ENCODE measurements around the gene DUSP7. TPM values are rescaled to one million over a fixed set of nuclear protein-coding genes. Genes with fewer than 3 reads are reported as not detected.
"Not testable (repeated sequence)": the region's sequence is repeated elsewhere in the genome, so short reads cannot be mapped to it uniquely, and the experiment has no call there.

DUSP7 gene
- total RNA-seq, 5 donors from 2014 or later (not counting 1 experiment from before 2014, with no cell fraction given): 11.3 to 41.3 (median 39.0) TPM

DNA sequence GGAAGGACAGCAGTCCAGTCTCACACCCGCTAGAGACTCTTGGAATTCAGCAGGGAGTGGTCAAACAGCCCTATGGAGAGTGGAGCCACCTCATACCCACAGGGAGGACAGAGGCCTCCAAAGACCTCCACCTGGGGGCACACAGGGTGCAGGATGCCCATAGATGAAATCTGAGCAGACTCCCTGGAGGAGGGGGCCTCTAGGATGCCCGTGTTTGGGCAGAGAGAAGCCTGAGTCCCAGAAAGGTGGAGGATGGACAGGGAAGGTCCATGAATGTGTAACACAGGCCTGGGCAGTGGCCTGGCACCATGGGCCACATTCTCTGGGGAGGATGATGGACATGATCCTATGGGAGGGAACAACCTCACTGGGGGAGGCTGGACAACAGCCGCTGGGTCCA is 21.7 kb downstream of the DUSP7 start:
- no peaks in the 10 kb centered on the region for H3K36me3 ChIP-seq (ENCODE audit: control insufficient read depth in 2 of 2, extremely low read depth in 1 of 2, insufficient read depth in 1 of 2, low read length in 1 of 2)
- Mint-ChIP-seq H3K36me3 (no peaks in the 10 kb centered on the region), H3K27me3 (no peaks in the 10 kb centered on the region), H3K4me1 (no peaks in the 10 kb centered on the region), H3K9me3 (no peaks in the 10 kb centered on the region), H3K4me3 (no peak overlapping the region), H3K27ac (no peak overlapping the region)
- no peak overlapping the region for H3K4me3 ChIP-seq (ENCODE audit: control insufficient read depth in 1 of 2, extremely low read depth in 1 of 2, low read length in 1 of 2)
- H3K27ac ChIP-seq (ENCODE audit: low read length): no peak overlapping the region
- 67% methylated on average over 1 of the region's 3 CpGs for WGBS (ENCODE audit: insufficient coverage)
- H3K4me1 ChIP-seq (ENCODE audit: control insufficient read depth in 1 of 2, extremely low read depth in 1 of 2, insufficient read depth in 2 of 2, low read length in 2 of 2): peaks cover 0 to 6% of the 10 kb centered on the region in 2 experiments
- DNase-seq (no peak), ATAC-seq (replicated peaks in 1 of 4) (no peak)
- ChIA-PET POLR2A (no interaction called here), CTCF (no interaction called here)
- peaks cover 0 to 15% of the 10 kb centered on the region in 2 experiments for H3K27me3 ChIP-seq (replicated peaks in 1 of 2; ENCODE audit: control insufficient read depth in 2 of 2, extremely low read depth in 1 of 2, insufficient read depth in 2 of 2, low read length in 1 of 2)
- H3K9me3 ChIP-seq: no peaks in the 10 kb centered on the region

DNA sequence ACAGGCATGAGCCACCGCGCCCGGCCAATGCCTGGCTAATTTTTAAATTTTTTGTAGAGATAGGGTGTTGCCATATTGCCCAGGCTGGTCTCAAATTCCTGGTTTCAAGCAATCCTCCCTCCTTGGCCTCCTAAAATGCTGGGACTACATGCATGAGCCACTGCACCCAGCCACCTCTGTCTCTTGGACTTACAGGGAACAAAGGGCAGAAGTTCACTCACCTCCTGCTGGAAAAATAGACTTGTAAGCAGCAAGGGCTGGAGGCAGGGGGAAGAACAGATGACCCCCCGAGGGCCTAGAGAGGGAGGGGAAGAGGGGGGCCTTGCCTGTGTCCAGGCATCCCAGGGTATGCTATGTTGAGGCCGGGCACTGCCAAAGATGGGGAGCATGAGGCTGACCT is 22.2 kb downstream of the DUSP7 start:
- WGBS (ENCODE audit: insufficient coverage): 100% methylated on average over 1 of the region's 5 CpGs
- no peaks in the 10 kb centered on the region for H3K36me3 ChIP-seq (ENCODE audit: control insufficient read depth in 2 of 2, extremely low read depth in 1 of 2, insufficient read depth in 1 of 2, low read length in 1 of 2)
- ChIA-PET POLR2A (no interaction called here), CTCF (no interaction called here)
- Mint-ChIP-seq H3K27ac (no peak overlapping the region), H3K36me3 (no peaks in the 10 kb centered on the region), H3K27me3 (no peaks in the 10 kb centered on the region), H3K4me1 (no peaks in the 10 kb centered on the region), H3K9me3 (no peaks in the 10 kb centered on the region), H3K4me3 (no peak overlapping the region)
- H3K27ac ChIP-seq (ENCODE audit: low read length): no peak overlapping the region
- no peaks in the 10 kb centered on the region for H3K9me3 ChIP-seq
- no peak overlapping the region for H3K4me3 ChIP-seq (ENCODE audit: control insufficient read depth in 1 of 2, extremely low read depth in 1 of 2, low read length in 1 of 2)
- H3K27me3 ChIP-seq (replicated peaks in 1 of 2; ENCODE audit: control insufficient read depth in 2 of 2, extremely low read depth in 1 of 2, insufficient read depth in 2 of 2, low read length in 1 of 2): peaks cover 0 to 15% of the 10 kb centered on the region in 2 experiments
- no peak for ATAC-seq (replicated peaks in 1 of 4)
- peaks cover 0 to 6% of the 10 kb centered on the region in 2 experiments for H3K4me1 ChIP-seq (ENCODE audit: control insufficient read depth in 1 of 2, extremely low read depth in 1 of 2, insufficient read depth in 2 of 2, low read length in 2 of 2)
- DNase-seq: no peak

DNA sequence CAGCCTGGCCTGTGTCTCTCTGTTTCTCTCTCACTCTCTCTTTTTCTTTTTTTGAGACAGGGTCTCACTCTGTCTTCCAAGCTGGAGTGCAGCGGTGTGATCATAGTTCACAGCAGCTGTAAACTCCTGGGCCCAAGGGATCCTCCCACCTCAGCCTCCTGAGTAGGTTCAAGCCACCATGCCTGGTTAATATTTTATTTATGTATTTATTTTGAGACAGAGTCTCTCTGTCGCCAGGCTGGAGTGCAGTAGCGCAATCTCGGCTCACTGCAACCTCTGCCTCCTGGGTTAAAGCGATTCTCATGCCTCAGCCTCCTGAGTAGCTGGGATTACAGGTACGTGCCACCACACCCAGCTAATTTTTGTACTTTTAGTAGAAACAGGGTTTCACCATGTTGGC is 22.6 kb downstream of the DUSP7 start:
- ATAC-seq (replicated peaks in 1 of 4); H3K27ac ChIP-seq (ENCODE audit: low read length); H3K36me3 Mint-ChIP-seq; POLR2A ChIA-PET; H3K27ac Mint-ChIP-seq; H3K4me3 Mint-ChIP-seq; DNase-seq; H3K4me1 Mint-ChIP-seq; H3K27me3 Mint-ChIP-seq; H3K36me3 ChIP-seq (ENCODE audit: control insufficient read depth in 2 of 2, extremely low read depth in 1 of 2, insufficient read depth in 1 of 2, low read length in 1 of 2); H3K9me3 Mint-ChIP-seq; H3K4me3 ChIP-seq (ENCODE audit: control insufficient read depth in 1 of 2, extremely low read depth in 1 of 2, low read length in 1 of 2); H3K4me1 ChIP-seq (ENCODE audit: control insufficient read depth in 1 of 2, extremely low read depth in 1 of 2, insufficient read depth in 2 of 2, low read length in 2 of 2); CTCF ChIA-PET; H3K9me3 ChIP-seq: not testable (repeated sequence)
- peaks cover 0 to 15% of the 10 kb centered on the region in 2 experiments for H3K27me3 ChIP-seq (replicated peaks in 1 of 2; ENCODE audit: control insufficient read depth in 2 of 2, extremely low read depth in 1 of 2, insufficient read depth in 2 of 2, low read length in 1 of 2)
- WGBS (ENCODE audit: insufficient coverage): 94% methylated on average over 6 of the region's 6 CpGs

DNA sequence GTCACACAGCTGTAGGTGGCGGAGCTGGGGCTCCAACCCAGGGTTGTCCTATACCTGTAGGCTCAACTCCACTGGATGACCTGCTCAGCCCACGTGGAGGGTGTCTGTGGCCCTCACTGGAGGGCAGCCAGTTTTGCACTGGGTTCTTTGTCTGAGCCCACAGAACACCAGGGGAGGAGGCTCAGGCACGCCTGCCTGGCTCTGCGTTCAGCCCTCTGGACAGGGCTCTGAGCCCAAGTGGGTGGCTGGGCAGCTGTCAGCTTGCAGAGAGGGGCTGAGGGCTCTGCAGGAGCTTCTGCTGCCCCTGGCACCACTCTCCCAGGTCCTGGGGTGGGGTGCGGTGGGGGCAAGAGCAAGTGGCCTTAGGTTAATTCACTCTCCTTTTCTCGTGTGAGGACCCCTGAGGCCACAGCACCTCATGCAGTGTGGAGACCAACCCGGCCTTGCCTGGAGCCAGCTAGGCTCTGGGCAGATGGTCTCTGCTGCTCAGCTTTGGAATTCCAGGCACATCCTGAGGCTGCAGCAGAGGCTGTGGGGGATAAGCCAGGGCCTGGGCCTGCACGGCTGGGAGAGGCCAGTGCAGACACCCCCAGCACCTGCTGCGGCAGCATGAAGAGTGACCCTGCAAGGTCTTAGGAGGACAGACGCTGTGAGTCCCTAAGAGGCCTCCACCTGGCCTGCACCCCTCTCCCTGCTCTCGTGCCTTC is 23.5 kb downstream of the DUSP7 start:
- DNase-seq (no peak), ATAC-seq (replicated peaks in 1 of 4) (no peak)
- Histone ChIP-seq H3K27me3 (replicated peaks in 1 of 2; ENCODE audit: control insufficient read depth in 2 of 2, extremely low read depth in 1 of 2, insufficient read depth in 2 of 2, low read length in 1 of 2) (peaks cover 0 to 15% of the 10 kb centered on the region in 2 experiments), H3K9me3 (no peaks in the 10 kb centered on the region), H3K36me3 (ENCODE audit: control insufficient read depth in 2 of 2, extremely low read depth in 1 of 2, insufficient read depth in 1 of 2, low read length in 1 of 2) (no peaks in the 10 kb centered on the region), H3K4me1 (ENCODE audit: control insufficient read depth in 1 of 2, extremely low read depth in 1 of 2, insufficient read depth in 2 of 2, low read length in 2 of 2) (peaks cover 0 to 6% of the 10 kb centered on the region in 2 experiments), H3K4me3 (ENCODE audit: control insufficient read depth in 1 of 2, extremely low read depth in 1 of 2, low read length in 1 of 2) (no peak overlapping the region), H3K27ac (ENCODE audit: low read length) (no peak overlapping the region)
- Mint-ChIP-seq H3K4me1 (no peaks in the 10 kb centered on the region), H3K27ac (no peak overlapping the region), H3K27me3 (no peaks in the 10 kb centered on the region), H3K4me3 (no peak overlapping the region), H3K36me3 (no peaks in the 10 kb centered on the region), H3K9me3 (no peaks in the 10 kb centered on the region)
- ChIA-PET CTCF (no interaction called here), POLR2A (no interaction called here)
- WGBS (ENCODE audit: insufficient coverage): 81% methylated on average over 10 of the region's 11 CpGs

DNA sequence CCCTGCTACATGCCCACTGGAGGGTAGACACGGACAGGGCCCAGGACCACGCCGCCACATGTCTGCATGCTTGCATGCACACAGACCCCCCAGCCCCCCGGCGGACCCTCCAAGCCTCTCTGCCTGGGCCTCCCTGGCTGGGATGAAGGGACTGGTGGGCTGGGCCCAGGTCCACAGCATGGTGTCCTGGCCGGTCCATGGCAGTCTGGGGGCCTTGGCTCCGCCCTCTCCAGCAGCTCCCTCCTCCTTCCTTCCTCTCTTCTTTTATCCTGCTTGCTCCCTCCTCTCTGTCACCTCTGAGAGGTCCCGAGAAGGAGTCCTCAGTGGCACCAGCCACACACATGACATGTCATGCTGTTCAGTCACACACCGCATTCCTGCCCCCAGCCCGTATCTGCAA is 24.5 kb downstream of the DUSP7 start:
- 87% methylated on average over 8 of the region's 10 CpGs for whole genome bisulfite sequencing (ENCODE audit: insufficient coverage)
- Mint-ChIP-seq H3K4me3 (no peak overlapping the region), H3K27me3 (no peaks in the 10 kb centered on the region), H3K4me1 (no peaks in the 10 kb centered on the region), H3K27ac (no peak overlapping the region), H3K9me3 (no peaks in the 10 kb centered on the region), H3K36me3 (no peaks in the 10 kb centered on the region)
- no peaks in the 10 kb centered on the region for H3K9me3 ChIP-seq
- ATAC-seq (replicated peaks in 1 of 4) (no peak), DNase-seq (no peak)
- H3K4me3 ChIP-seq (ENCODE audit: control insufficient read depth in 1 of 2, extremely low read depth in 1 of 2, low read length in 1 of 2): no peak overlapping the region
- H3K4me1 ChIP-seq (ENCODE audit: control insufficient read depth in 1 of 2, extremely low read depth in 1 of 2, insufficient read depth in 2 of 2, low read length in 2 of 2): peaks cover 0 to 2% of the 10 kb centered on the region in 2 experiments
- H3K36me3 ChIP-seq (ENCODE audit: control insufficient read depth in 2 of 2, extremely low read depth in 1 of 2, insufficient read depth in 1 of 2, low read length in 1 of 2): no peaks in the 10 kb centered on the region
- peaks cover 0 to 11% of the 10 kb centered on the region in 2 experiments for H3K27me3 ChIP-seq (replicated peaks in 1 of 2; ENCODE audit: control insufficient read depth in 2 of 2, extremely low read depth in 1 of 2, insufficient read depth in 2 of 2, low read length in 1 of 2)
- ChIA-PET POLR2A (interaction anchor here in 1 of 2 donors (0.5 kb wide), 1 partner anchor 11 kb away, joined by 5 read pairs; no protein-coding TSS in a partner anchor), CTCF (interaction anchor here in 1 of 2 donors (0.9 kb wide), 1 partner anchor 91 kb away, joined by 3 read pairs; no protein-coding TSS in a partner anchor)
- no peak overlapping the region for H3K27ac ChIP-seq (ENCODE audit: low read length)

DNA sequence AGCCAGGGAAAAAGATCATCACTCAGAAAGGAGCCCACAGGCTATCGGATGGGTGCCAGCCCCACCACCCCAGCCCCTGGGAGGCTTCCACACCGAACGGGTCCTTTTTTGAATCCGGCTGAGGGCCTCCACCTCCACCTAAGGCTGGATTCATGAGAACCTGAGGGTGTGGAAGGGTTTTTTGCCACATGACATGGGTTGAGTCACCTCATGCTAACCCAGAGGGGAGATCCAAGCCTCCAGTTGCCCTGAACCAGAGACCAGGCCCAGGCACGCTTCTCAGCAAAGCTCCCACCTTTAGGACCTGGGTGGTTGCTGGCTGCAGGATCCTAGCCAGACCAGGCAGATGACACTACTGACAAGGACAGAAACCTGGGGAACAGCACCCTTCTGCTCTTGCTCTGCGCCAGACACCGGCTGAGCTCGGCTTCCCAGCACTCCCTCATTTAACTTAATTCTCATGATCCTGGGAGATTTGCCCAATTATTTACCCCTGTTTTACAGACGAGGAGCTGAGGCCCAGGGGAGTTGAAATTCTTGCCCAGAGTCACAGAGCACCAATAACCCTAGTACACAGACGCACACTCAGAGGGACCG is 25.6 kb downstream of the DUSP7 start:
- H3K9me3 ChIP-seq: no peaks in the 10 kb centered on the region
- POLR2A ChIA-PET: no interaction called here
- H3K27ac Mint-ChIP-seq: no peak overlapping the region

More for the DNA sequence above, 25.6 kb downstream of the DUSP7 start:
- Histone ChIP-seq H3K4me3 (ENCODE audit: control insufficient read depth in 1 of 2, extremely low read depth in 1 of 2, low read length in 1 of 2) (no peak overlapping the region), H3K36me3 (ENCODE audit: control insufficient read depth in 2 of 2, extremely low read depth in 1 of 2, insufficient read depth in 1 of 2, low read length in 1 of 2) (no peaks in the 10 kb centered on the region), H3K27me3 (replicated peaks in 1 of 2; ENCODE audit: control insufficient read depth in 2 of 2, extremely low read depth in 1 of 2, insufficient read depth in 2 of 2, low read length in 1 of 2) (peaks cover 0 to 7% of the 10 kb centered on the region in 2 experiments), H3K4me1 (ENCODE audit: control insufficient read depth in 1 of 2, extremely low read depth in 1 of 2, insufficient read depth in 2 of 2, low read length in 2 of 2) (no peaks in the 10 kb centered on the region), H3K27ac (ENCODE audit: low read length) (no peak overlapping the region)
- H3K27me3 Mint-ChIP-seq: no peaks in the 10 kb centered on the region
- no peaks in the 10 kb centered on the region for H3K36me3 Mint-ChIP-seq
- CTCF ChIA-PET: no interaction called here
- 90% methylated on average over 5 of the region's 11 CpGs for WGBS (ENCODE audit: insufficient coverage)
- H3K4me3 Mint-ChIP-seq: no peak overlapping the region
- H3K4me1 Mint-ChIP-seq: peaks cover 0 to 2% (median 0%) of the 10 kb centered on the region in 3 donors
- DNase-seq (no peak), ATAC-seq (replicated peaks in 1 of 4) (no peak)
- no peaks in the 10 kb centered on the region for H3K9me3 Mint-ChIP-seq

All from T-cell (primary cell).